HG02870 (cell line): Measurements from ENCODE around the gene CADM4.
A peak's percentile ranks its signal among the peaks of the same experiment; 100 is the strongest.
"Not testable (repeated sequence)": the region's sequence is repeated elsewhere in the genome, so short reads cannot be mapped to it uniquely, and the experiment has no call there.

ENCODE experiments used
- ATAC-seq: cut with Tn5 transposase; IDR thresholded peaks from one replicate; pipeline ENCODE4 v1.9.1; 2021; ENCODE audit warnings: mild to moderate bottlenecking, moderate library complexity; ENCODE audit not compliant: unreplicated experiment

The CADM4 gene, protein sequence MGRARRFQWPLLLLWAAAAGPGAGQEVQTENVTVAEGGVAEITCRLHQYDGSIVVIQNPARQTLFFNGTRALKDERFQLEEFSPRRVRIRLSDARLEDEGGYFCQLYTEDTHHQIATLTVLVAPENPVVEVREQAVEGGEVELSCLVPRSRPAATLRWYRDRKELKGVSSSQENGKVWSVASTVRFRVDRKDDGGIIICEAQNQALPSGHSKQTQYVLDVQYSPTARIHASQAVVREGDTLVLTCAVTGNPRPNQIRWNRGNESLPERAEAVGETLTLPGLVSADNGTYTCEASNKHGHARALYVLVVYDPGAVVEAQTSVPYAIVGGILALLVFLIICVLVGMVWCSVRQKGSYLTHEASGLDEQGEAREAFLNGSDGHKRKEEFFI

DNA sequence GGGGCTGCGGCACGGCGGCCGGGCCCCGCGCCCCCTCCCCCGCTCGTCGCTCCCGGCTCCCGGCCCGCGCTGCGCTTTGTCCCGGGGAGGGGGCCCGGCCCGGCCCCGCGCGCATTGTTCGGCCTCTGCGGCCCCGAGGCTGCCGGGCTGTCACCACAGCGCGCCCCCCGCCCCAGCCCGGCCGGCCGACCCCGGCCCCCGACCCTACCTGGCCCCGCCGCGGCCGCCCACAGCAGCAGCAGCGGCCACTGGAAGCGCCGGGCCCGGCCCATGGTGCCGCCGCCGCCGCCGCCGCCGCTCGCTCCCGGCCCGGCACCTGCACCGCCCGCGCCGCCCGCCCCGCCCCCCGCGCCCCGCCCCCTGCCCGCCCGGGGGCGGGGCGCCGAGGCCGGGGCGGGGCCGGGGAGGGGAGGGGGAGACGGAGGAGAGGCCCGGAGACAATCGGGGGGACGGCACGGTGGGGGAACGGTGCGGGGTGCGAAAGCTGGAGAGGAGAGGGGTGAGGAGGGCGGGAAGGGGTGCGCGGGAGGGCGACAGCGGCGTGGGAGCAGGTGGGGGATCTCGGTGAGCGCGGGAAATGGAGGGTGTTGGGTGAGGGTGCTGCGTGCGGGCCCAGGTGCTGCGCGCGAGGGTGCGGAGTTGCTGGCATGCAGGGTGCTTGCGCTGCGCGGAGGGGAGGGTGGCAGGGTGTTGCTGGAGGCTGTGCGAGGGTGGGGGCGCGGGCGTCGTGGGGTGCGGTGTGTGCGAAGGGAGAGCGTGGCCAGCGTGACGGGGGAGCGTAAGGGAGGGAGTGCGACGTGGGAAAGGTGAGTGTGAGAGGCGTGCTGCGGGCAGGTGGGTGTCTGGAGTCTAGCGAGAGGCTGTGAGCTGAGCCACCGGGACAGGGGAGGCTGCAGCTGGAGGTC, at the start of gene CADM4:
TSS of gene CADM4 (minus strand) at position 332 of the 905 bp plus-strand sequence. CDS start at position 272, 60 bp downstream.
- no peak for ATAC-seq

- ATAC-seq, result no peak
Observed at GRCh38 chr19:43688059-43688701, 48.5 kb upstream of the CADM4 start.

DNA sequence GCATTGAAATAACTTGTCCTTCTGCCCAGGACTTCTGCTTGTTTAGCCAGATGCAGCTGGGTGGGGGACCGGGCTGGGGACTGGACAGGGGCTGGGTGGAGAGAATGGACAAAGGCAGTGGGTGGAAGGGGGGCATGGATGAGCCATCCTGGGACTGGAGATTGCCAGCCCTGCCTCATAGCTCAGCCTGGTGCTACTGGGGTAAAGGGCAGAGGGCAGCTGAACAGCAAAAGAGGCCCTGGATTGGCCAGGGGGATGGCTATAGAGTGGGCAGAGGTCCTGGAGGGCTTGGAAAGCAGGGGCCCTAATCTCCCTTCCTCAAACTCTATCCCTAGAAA, 48.0 kb upstream of the CADM4 start:
- no peak for ATAC-seq

DNA sequence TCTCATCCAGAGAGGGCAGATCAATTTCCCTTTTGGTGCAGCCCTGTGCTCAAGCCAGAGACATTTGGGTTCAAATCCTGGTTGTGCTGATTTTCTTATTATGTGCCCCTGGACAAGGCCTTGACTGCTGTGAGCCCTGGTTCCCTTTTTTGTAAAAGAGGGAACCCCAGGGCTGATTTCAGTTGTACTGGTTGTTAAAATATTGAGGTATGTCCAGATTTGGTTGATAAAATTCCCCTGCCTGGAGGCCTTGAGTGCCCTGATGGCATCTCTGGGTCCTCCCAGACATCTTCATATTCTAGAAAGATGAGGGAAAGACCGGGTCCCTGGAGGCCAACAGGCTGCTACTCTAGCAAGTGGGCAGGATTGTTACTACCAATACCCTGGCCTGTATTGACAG, 44.7 kb upstream of the CADM4 start:
- no peak for ATAC-seq

GRCh38 chr19:43683905-43684304, 44.3 kb upstream of the CADM4 start:
- ATAC-seq, result no peak

- ATAC-seq, result no peak
Observed at GRCh38 chr19:43682824-43683661, 43.4 kb upstream of the CADM4 start.

DNA sequence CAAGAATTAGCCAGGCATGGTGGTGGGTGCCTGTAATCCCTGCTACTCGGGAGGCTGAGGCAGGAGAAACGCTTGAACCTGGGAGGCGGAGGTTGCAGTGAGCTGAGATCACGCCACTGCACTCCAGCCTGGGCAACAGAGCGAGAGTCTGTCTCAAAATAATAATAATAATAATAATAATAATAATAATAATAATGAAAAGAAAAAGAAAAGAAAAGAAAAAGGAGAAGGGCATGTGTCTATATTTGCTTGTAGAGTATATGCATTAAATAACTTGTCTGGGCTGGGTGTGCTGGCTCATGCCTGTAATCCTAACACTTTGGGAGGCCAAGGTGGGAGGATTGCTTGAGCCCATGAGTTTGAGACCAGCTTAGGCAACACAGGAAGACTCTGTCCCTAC, 42.6 kb upstream of the CADM4 start:
- ATAC-seq, result not testable (repeated sequence)

GRCh38 chr19:43681821-43682220, 42.2 kb upstream of the CADM4 start:
- ATAC-seq, result no peak

GRCh38 chr19:43678512-43679261, 39.0 kb upstream of the CADM4 start:
- ATAC-seq, result no peak

DNA sequence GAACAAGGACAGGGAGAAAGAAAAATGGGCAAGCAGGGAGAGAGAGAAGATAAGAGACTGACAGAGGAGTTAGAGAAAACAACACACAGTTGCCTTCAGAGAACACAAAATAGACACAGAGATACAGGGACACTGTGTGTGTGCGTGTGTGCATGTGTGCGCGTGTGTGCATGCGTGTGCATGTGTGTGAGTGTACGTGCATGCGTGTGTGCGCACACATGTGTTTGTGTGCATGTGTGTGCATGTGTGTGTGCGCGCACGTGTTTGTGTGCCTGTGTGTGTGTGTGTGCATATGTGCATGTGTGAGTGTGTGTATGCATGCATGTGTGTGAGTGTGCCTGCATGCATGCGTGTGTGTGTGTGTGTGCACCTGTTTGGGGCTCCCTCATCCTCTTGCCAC, 36.3 kb upstream of the CADM4 start:
- ATAC-seq, result no peak

DNA sequence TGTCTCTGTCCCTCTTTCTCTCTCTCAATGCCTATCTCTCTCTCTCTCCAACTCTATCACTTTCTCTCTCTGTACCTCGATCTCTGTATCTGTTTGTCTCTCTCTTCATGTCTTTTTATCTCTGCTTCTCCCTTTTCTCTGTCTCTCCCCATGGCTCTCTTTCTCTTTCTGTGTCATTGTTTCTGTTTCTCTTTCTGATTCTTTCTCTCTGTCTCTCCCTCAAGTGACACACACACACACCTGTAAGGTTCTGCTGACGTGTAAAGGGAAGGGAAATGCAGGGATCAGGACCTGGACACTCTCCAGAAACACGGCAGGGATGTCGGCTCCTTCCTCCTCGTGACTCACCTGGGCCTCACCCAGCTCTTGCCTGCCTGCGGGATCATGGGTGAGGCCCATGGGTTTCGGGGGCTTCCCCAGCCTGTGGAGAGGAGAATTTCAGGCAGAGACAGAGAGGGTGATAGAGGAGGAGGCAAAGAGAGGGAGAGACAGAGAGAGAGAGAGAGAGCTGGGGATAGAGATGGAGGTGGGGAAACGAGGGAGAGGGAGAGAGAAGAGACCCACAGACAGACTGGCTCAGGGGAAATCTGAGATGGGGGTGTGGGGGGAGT, 35.7 kb upstream of the CADM4 start:
- ATAC-seq, result no peak

GRCh38 chr19:43674596-43674995, 34.9 kb upstream of the CADM4 start:
- ATAC-seq, result no peak

GRCh38 chr19:43674183-43674582, 34.5 kb upstream of the CADM4 start:
- no peak for ATAC-seq

DNA sequence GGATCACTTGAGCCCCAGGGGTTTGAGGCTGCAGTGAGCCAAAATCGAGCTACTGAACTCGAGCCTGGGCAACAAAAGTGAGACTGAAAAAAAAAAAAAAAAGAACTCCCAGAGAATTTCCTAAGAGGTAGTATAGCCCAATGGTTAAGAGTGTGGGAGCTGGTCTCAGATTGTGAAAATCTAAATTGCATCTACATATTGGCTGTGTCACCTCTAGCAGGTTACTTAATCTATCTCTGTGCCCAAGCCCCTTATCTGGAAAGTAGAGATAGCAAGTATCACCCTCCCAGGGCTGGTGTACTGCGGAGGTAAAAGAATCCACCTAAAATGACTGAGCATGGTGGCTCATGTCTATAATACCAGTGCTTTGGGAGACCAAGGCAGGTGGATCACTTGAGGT, 34.0 kb upstream of the CADM4 start:
- no peak for ATAC-seq

DNA sequence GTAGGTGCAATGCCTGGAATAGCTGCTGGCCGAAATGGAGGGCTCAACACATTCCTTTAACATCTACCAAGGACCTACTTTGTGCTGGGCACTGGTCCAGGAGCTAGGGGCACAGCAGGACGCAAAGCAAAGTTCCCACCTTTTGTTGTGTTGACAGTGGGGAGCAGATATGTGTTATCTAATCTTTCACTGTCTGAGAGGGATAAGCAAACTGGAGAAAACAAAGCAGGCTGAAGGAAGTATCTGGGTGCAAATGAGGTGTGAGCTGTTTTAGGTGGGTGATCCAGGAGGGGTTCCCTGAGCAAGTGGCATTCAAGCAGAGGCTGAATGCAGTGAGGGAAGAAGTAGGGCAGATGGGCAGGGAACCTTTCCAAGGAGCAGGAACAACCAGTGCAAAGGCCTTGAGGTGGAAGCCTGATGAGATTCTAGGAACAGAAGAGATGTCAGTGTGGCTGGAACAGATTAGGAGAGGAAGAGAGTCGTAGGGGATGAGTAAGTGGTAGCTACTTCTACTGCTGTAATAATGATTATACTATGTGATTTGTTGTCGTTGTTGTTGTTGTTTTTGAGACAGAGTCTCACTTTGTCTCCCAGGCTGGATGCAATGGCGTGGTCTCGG, 32.5 kb upstream of the CADM4 start:
- no peak for ATAC-seq

- ATAC-seq, result peak; percentile 84
Observed at GRCh38 chr19:43668406-43669109, 28.9 kb upstream of the CADM4 start.

GRCh38 chr19:43667876-43668405, 28.3 kb upstream of the CADM4 start:
- ATAC-seq, result no peak
